GM18526 (cell line): ENCODE results near the gene NUDC.

Experiments used
- POLR2A ChIP-seq: IDR thresholded peaks from 3 replicates; pipeline ENCODE4 v1.6.1; 2011; ENCODE audit not compliant: insufficient read length; ENCODE audit errors: extremely low read depth

The NUDC gene

GRCh38 chr1:26945138-26945537 lies 23.6 kb downstream of the NUDC start:
- TF ChIP-seq POLR2A = no peak

- no peak for TF ChIP-seq POLR2A
These were observed 24.2 kb downstream of the NUDC start for GRCh38 chr1:26945728-26946127.

- TF ChIP-seq POLR2A = no peak
These were observed 24.7 kb downstream of the NUDC start for GRCh38 chr1:26946270-26946669.

- no peak for TF ChIP-seq POLR2A
These were observed 27.9 kb downstream of the NUDC start for GRCh38 chr1:26949266-26949925.

GRCh38 chr1:26949926-26950319 lies 28.4 kb downstream of the NUDC start:
- TF ChIP-seq POLR2A = no peak

GRCh38 chr1:26950602-26951001 lies 29.1 kb downstream of the NUDC start:
- no peak for TF ChIP-seq POLR2A

- no peak for TF ChIP-seq POLR2A
These were observed 29.7 kb downstream of the NUDC start for GRCh38 chr1:26951216-26951615.

- no peak for TF ChIP-seq POLR2A
These were observed 30.4 kb downstream of the NUDC start for GRCh38 chr1:26951821-26952497.

- TF ChIP-seq POLR2A = no peak
These were observed 31.8 kb downstream of the NUDC start for GRCh38 chr1:26953374-26953773.

- TF ChIP-seq POLR2A = no peak
These were observed 34.8 kb downstream of the NUDC start for GRCh38 chr1:26956321-26956720.

- TF ChIP-seq POLR2A = no peak
These were observed 35.8 kb downstream of the NUDC start for GRCh38 chr1:26957306-26957705.

- no peak for TF ChIP-seq POLR2A
These were observed 37.7 kb downstream of the NUDC start for GRCh38 chr1:26959270-26959669.

GRCh38 chr1:26959722-26960624 lies 38.4 kb downstream of the NUDC start, which contains the start of gene KDF1:
Gene KDF1 (minus strand): TSS chr1:26960468. CDS start chr1:26952380, 8,088 bp downstream.
- no peak for TF ChIP-seq POLR2A

GRCh38 chr1:26960625-26960966 lies 39.1 kb downstream of the NUDC start:
- no peak for TF ChIP-seq POLR2A

GRCh38 chr1:26961826-26962225 lies 40.3 kb downstream of the NUDC start:
- TF ChIP-seq POLR2A = no peak

GRCh38 chr1:26965213-26965612 lies 43.7 kb downstream of the NUDC start:
- TF ChIP-seq POLR2A = no peak
